ENCODE results near the gene ITPRIP.

Gene ITPRIP

GRCh38 chr10:104380336-104380735 is 42.1 kb upstream of the ITPRIP start:
- TF ChIP-seq ISL1 (CRISPR knock-in tag; IDR thresholded peaks at IDR 0.05): no peak
- TF ChIP-seq TOX (CRISPR knock-in tag; IDR thresholded peaks at IDR 0.05; ENCODE audit: borderline replicate concordance): no peak
- TF ChIP-seq ZC3H10 (CRISPR knock-in tag; IDR thresholded peaks at IDR 0.05): no peak
- no peak for TF ChIP-seq BACH2 (CRISPR knock-in tag; IDR thresholded peaks at IDR 0.05; ENCODE audit: borderline replicate concordance)
- no peak for TF ChIP-seq ZNF565 (CRISPR knock-in tag; conservative IDR thresholded peaks at IDR 0.05; ENCODE audit: low read depth)
- no peak for ATAC-seq

DNA sequence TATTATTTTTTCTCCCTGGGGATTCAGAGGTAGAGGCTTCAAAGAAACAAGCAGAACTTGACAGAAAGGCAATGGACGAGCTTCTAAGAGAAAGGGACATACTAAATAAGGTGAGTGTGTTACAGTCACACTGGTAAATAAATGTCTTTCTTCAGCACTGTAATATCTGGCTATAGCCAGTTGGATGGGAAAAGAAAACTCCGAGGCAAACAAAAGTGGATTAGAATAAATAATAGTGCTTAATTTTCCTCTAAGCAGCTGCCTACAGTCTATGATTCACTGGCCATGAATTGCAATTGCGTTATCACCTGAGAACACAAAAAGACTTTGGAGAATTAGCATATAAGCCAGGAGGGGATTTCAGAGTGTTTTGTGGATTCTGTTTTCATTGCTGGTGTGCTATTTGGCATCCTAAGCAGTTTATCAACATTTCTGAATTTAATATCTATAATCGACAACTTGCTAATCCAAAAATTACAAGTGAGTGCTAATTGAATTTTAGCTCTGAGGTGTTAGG is 38.6 kb upstream of the ITPRIP start:
- no peak for ATAC-seq

More for the DNA sequence above, 38.6 kb upstream of the ITPRIP start:
- TF ChIP-seq ZFP30 (CRISPR knock-in tag; IDR thresholded peaks at IDR 0.05): no peak
- TF ChIP-seq, protein P1, sequence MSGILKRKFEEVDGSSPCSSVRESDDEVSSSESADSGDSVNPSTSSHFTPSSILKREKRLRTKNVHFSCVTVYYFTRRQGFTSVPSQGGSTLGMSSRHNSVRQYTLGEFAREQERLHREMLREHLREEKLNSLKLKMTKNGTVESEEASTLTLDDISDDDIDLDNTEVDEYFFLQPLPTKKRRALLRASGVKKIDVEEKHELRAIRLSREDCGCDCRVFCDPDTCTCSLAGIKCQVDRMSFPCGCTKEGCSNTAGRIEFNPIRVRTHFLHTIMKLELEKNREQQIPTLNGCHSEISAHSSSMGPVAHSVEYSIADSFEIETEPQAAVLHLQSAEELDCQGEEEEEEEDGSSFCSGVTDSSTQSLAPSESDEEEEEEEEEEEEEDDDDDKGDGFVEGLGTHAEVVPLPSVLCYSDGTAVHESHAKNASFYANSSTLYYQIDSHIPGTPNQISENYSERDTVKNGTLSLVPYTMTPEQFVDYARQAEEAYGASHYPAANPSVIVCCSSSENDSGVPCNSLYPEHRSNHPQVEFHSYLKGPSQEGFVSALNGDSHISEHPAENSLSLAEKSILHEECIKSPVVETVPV (CRISPR knock-in tag; IDR thresholded peaks at IDR 0.05): no peak
- no peak for TF ChIP-seq GLIS3 (CRISPR knock-in tag; IDR thresholded peaks at IDR 0.05)
- TF ChIP-seq ARNTL (CRISPR knock-in tag; IDR thresholded peaks at IDR 0.05; ENCODE audit: borderline replicate concordance, low read depth): no peak
- no peak for TF ChIP-seq SNAI2 (CRISPR knock-in tag; IDR thresholded peaks at IDR 0.05)
- TF ChIP-seq, protein P2, sequence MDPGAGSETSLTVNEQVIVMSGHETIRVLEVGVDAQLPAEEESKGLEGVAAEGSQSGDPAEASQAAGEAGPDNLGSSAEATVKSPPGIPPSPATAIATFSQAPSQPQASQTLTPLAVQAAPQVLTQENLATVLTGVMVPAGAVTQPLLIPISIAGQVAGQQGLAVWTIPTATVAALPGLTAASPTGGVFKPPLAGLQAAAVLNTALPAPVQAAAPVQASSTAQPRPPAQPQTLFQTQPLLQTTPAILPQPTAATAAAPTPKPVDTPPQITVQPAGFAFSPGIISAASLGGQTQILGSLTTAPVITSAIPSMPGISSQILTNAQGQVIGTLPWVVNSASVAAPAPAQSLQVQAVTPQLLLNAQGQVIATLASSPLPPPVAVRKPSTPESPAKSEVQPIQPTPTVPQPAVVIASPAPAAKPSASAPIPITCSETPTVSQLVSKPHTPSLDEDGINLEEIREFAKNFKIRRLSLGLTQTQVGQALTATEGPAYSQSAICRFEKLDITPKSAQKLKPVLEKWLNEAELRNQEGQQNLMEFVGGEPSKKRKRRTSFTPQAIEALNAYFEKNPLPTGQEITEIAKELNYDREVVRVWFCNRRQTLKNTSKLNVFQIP (CRISPR knock-in tag; IDR thresholded peaks at IDR 0.05; ENCODE audit: borderline replicate concordance, low read depth): no peak
- no peak for TF ChIP-seq ISL1 (CRISPR knock-in tag; IDR thresholded peaks at IDR 0.05)
- TF ChIP-seq OSR1 (CRISPR knock-in tag; IDR thresholded peaks at IDR 0.05): no peak
- no peak for TF ChIP-seq ZC3H10 (CRISPR knock-in tag; IDR thresholded peaks at IDR 0.05)
- TF ChIP-seq ZNF565 (CRISPR knock-in tag; conservative IDR thresholded peaks at IDR 0.05; ENCODE audit: low read depth): no peak
- TF ChIP-seq, protein P3, sequence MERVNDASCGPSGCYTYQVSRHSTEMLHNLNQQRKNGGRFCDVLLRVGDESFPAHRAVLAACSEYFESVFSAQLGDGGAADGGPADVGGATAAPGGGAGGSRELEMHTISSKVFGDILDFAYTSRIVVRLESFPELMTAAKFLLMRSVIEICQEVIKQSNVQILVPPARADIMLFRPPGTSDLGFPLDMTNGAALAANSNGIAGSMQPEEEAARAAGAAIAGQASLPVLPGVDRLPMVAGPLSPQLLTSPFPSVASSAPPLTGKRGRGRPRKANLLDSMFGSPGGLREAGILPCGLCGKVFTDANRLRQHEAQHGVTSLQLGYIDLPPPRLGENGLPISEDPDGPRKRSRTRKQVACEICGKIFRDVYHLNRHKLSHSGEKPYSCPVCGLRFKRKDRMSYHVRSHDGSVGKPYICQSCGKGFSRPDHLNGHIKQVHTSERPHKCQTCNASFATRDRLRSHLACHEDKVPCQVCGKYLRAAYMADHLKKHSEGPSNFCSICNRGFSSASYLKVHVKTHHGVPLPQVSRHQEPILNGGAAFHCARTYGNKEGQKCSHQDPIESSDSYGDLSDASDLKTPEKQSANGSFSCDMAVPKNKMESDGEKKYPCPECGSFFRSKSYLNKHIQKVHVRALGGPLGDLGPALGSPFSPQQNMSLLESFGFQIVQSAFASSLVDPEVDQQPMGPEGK (CRISPR knock-in tag; IDR thresholded peaks at IDR 0.05; ENCODE audit: borderline replicate concordance): no peak
- no peak for TF ChIP-seq TSHZ2 (CRISPR knock-in tag; IDR thresholded peaks at IDR 0.05)
- no peak for TF ChIP-seq CREB5 (CRISPR knock-in tag; IDR thresholded peaks at IDR 0.05; ENCODE audit: low read depth)
- no peak for TF ChIP-seq TCF4 (CRISPR knock-in tag; IDR thresholded peaks at IDR 0.05; ENCODE audit: borderline replicate concordance)
- no peak for TF ChIP-seq ZNF8 (CRISPR knock-in tag; IDR thresholded peaks at IDR 0.05)
- TF ChIP-seq ZFP3 (CRISPR knock-in tag; IDR thresholded peaks at IDR 0.05): no peak
